ELR (cell line): Measurements from ENCODE around the gene PLPPR2.
"Not testable (repeated sequence)": the region's sequence is repeated elsewhere in the genome, so short reads cannot be mapped to it uniquely, and the experiment has no call there.

Experiments used
- DNase-seq: peaks from one replicate; pipeline ENCODE4 v3.0.0-alpha.2; 2015; ENCODE audit warnings: low read depth

PLPPR2 gene

GRCh38 chr19:11373166-11373884 is 18.1 kb downstream of the PLPPR2 start:
- DNase-seq, result peak; percentile 28

GRCh38 chr19:11373885-11374432 is 18.7 kb downstream of the PLPPR2 start:
- no peak for DNase-seq

GRCh38 chr19:11374433-11375142 is 19.4 kb downstream of the PLPPR2 start, which contains the start of gene SWSAP1:
Gene SWSAP1, plus strand, starts transcription at chr19:11374666. Its CDS starts 15 bp downstream, at chr19:11374681.
- peak; percentile 100 for DNase-seq

- DNase-seq, result no peak
These were observed 20.1 kb downstream of the PLPPR2 start for GRCh38 chr19:11375143-11375948.

- peak; percentile 88 for DNase-seq
These were observed 22.0 kb downstream of the PLPPR2 start for GRCh38 chr19:11377237-11377636.

- peak; percentile 75 for DNase-seq
These were observed 22.5 kb downstream of the PLPPR2 start for GRCh38 chr19:11377756-11378155.

GRCh38 chr19:11378319-11379189 is 23.3 kb downstream of the PLPPR2 start:
- peak; percentile 91 for DNase-seq

- not testable (repeated sequence) for DNase-seq
These were observed 24.1 kb downstream of the PLPPR2 start for GRCh38 chr19:11379269-11379845.

GRCh38 chr19:11379857-11380350 is 24.7 kb downstream of the PLPPR2 start:
- no peak for DNase-seq

- DNase-seq, result peak; percentile 99
These were observed 25.7 kb downstream of the PLPPR2 start for GRCh38 chr19:11380653-11381537.

GRCh38 chr19:11382898-11383705 is 27.9 kb downstream of the PLPPR2 start:
- DNase-seq, result peak; percentile 45

- no peak for DNase-seq
These were observed 28.4 kb downstream of the PLPPR2 start for GRCh38 chr19:11383706-11384048.

- DNase-seq, result no peak
These were observed 29.5 kb downstream of the PLPPR2 start for GRCh38 chr19:11384778-11385129.

GRCh38 chr19:11387162-11388034 is 32.2 kb downstream of the PLPPR2 start:
- no peak for DNase-seq

GRCh38 chr19:11390359-11390758 is 35.1 kb downstream of the PLPPR2 start:
- DNase-seq, result no peak

GRCh38 chr19:11390933-11391680 is 35.9 kb downstream of the PLPPR2 start:
- peak; percentile 32 for DNase-seq

GRCh38 chr19:11397089-11397610 is 41.9 kb downstream of the PLPPR2 start:
- DNase-seq, result no peak
